GM23338 (cell line): ENCODE data around the gene PRPS2. TPM values are rescaled to one million over a fixed set of nuclear protein-coding genes. Genes with fewer than 3 reads are reported as not detected.

ENCODE experiments used
- ATAC-seq: fragments of 200-7000 bp; cut with Tn5 transposase; 3 replicates; pipeline ENCODE4 v1.9.1; 2020
- DNase-seq: peaks from one replicate; pipeline ENCODE4 v3.0.0-alpha.2; 2015; ENCODE audit warnings: low spot score
- H2AFZ ChIP-seq: fragments of 200-600 bp; sonication (generic); 2 replicates; pipeline ENCODE4 v1.8.0; 2016; ENCODE audit warnings: antibody characterized with exemption, mild to moderate bottlenecking, moderate library complexity
- H3F3A ChIP-seq: fragments of 200-600 bp; sonication (generic); replicated peaks from 2 replicates; pipeline ENCODE4 v1.8.0; 2017; ENCODE audit warnings: antibody characterized with exemption, mixed run types, low read depth
- H3K27ac ChIP-seq: fragments of 200-600 bp; sonication (generic); 2 replicates; pipeline ENCODE4 v1.6.1; 2016; ENCODE audit warnings: low read depth
- H3K27me3 ChIP-seq: fragments of 200-600 bp; sonication (generic); 2 replicates; pipeline ENCODE4 v1.8.0; 2016; ENCODE audit warnings: mild to moderate bottlenecking, mixed run types, moderate library complexity; ENCODE audit not compliant: insufficient read depth
- H3K36me3 ChIP-seq: fragments of 200-600 bp; sonication (generic); 2 replicates; pipeline ENCODE4 v1.8.0; 2016; ENCODE audit warnings: mild to moderate bottlenecking; ENCODE audit not compliant: insufficient read depth
- H3K4me1 ChIP-seq: fragments of 200-600 bp; sonication (generic); 2 replicates; pipeline ENCODE4 v1.8.0; 2016; ENCODE audit warnings: mild to moderate bottlenecking, moderate library complexity; ENCODE audit not compliant: insufficient read depth
- H3K4me2 ChIP-seq: fragments of 200-600 bp; sonication (generic); 2 replicates; pipeline ENCODE4 v1.7.1; 2017; ENCODE audit warnings: mixed run types
- H3K4me3 ChIP-seq: fragments of 200-600 bp; sonication (generic); 2 replicates; pipeline ENCODE4 v1.6.1; 2016; ENCODE audit warnings: mixed run types
- H3K79me2 ChIP-seq: fragments of 200-600 bp; sonication (generic); replicated peaks from 2 replicates; pipeline ENCODE4 v1.8.0; 2017; ENCODE audit warnings: mild to moderate bottlenecking; ENCODE audit not compliant: insufficient read depth
- H3K9me2 ChIP-seq: fragments of 200-600 bp; sonication (generic); 2 replicates; pipeline ENCODE4 v1.8.0; 2017; ENCODE audit not compliant: insufficient read depth
- H4K20me1 ChIP-seq: fragments of 200-600 bp; sonication (generic); replicated peaks from 2 replicates; pipeline ENCODE4 v1.8.0; 2017; ENCODE audit warnings: mild to moderate bottlenecking; ENCODE audit not compliant: insufficient read depth
- H3K27ac Mint-ChIP-seq: 2 replicates; pipeline ENCODE4 v1.8.0; 2020; ENCODE audit warnings: inconsistent platforms, mild to moderate bottlenecking, moderate library complexity, mixed read lengths
- H3K27me3 Mint-ChIP-seq: 3 replicates; pipeline ENCODE4 v1.8.0; 2022; ENCODE audit warnings: low read depth, mild to moderate bottlenecking, moderate library complexity, mixed read lengths, inconsistent platforms; ENCODE audit not compliant: insufficient read depth, poor library complexity
- H3K36me3 Mint-ChIP-seq: 3 replicates; pipeline ENCODE4 v1.8.0; 2021; ENCODE audit warnings: low read depth, mild to moderate bottlenecking, inconsistent platforms, moderate library complexity, mixed read lengths
- H3K4me1 Mint-ChIP-seq: 3 replicates; pipeline ENCODE4 v1.8.0; 2020; ENCODE audit warnings: mild to moderate bottlenecking, inconsistent platforms, mixed read lengths
- H3K4me3 Mint-ChIP-seq: 3 replicates; pipeline ENCODE4 v1.8.0; 2021; ENCODE audit warnings: moderate library complexity, mild to moderate bottlenecking, inconsistent platforms, mixed read lengths
- H3K9me3 Mint-ChIP-seq: 3 replicates; pipeline ENCODE4 v1.8.0; 2020; ENCODE audit warnings: moderate library complexity, mild to moderate bottlenecking, inconsistent platforms, mixed read lengths
- CREB1 ChIP-seq: fragments of 250-450 bp; sonication (Bioruptor Pico); IDR thresholded peaks from 2 replicates; pipeline ENCODE4 v1.5.0; 2020; ENCODE audit warnings: low read depth, mild to moderate bottlenecking, moderate library complexity
- CTCF ChIP-seq, 2 experiments: fragments of 200-600 bp in 1 of 2; sonication (generic) in 1 of 2; conservative IDR thresholded peaks; 2 replicates each; pipeline versions ENCODE4 v1.5.1 to v1.6.1; 2016 to 2017; ENCODE audit warnings: antibody characterized with exemption in 2 of 2, low read depth in 2 of 2, mild to moderate bottlenecking in 2 of 2, moderate library complexity in 1 of 2
- ETS1 ChIP-seq: IDR thresholded peaks from 2 replicates; pipeline ENCODE4 v1.6.1; 2016; ENCODE audit warnings: antibody characterized with exemption
- EZH2 ChIP-seq: fragments of 200-600 bp; sonication (generic); IDR thresholded peaks from one replicate; pipeline ENCODE4 v1.8.0; 2017; ENCODE audit warnings: antibody characterized with exemption, mild to moderate bottlenecking, low read depth; ENCODE audit not compliant: unreplicated experiment
- EZH2phosphoT487 ChIP-seq: fragments of 200-600 bp; sonication (generic); IDR thresholded peaks from one replicate; pipeline ENCODE4 v1.8.1; 2018; ENCODE audit warnings: antibody characterized with exemption; ENCODE audit not compliant: unreplicated experiment
- JUNB ChIP-seq: IDR thresholded peaks from one replicate; pipeline ENCODE4 v1.6.1; 2016; ENCODE audit warnings: antibody characterized with exemption; ENCODE audit not compliant: unreplicated experiment
- NANOG ChIP-seq: IDR thresholded peaks from 2 replicates; pipeline ENCODE4 v1.6.1; 2016; ENCODE audit warnings: antibody characterized with exemption, borderline replicate concordance
- POLR2AphosphoS5 ChIP-seq: IDR thresholded peaks from 2 replicates; pipeline ENCODE4 v1.6.1; 2016; ENCODE audit warnings: antibody characterized with exemption, low read depth
- REST ChIP-seq: IDR thresholded peaks from one replicate; pipeline ENCODE4 v1.6.1; 2018; ENCODE audit warnings: antibody characterized with exemption; ENCODE audit not compliant: unreplicated experiment
- STAT1 ChIP-seq: IDR thresholded peaks from one replicate; pipeline ENCODE4 v1.6.1; 2016; ENCODE audit warnings: antibody characterized with exemption; ENCODE audit not compliant: unreplicated experiment
- ZNF114 ChIP-seq: fragments of 250-450 bp; sonication (Bioruptor Pico); IDR thresholded peaks from 2 replicates; pipeline ENCODE4 v1.5.0; 2020; ENCODE audit warnings: mild to moderate bottlenecking, moderate library complexity
- ZNF331 ChIP-seq: fragments of 250-450 bp; sonication (Bioruptor Pico); IDR thresholded peaks from 2 replicates; pipeline ENCODE4 v1.5.0; 2020; ENCODE audit warnings: low read depth, mild to moderate bottlenecking, moderate library complexity
- ZNF462 ChIP-seq: fragments of 250-450 bp; sonication (Bioruptor Pico); IDR thresholded peaks from 2 replicates; pipeline ENCODE4 v1.5.0; 2020; ENCODE audit warnings: mild to moderate bottlenecking, moderate library complexity
- polyA plus RNA-seq: library from polyadenylated mRNA; unstranded; fragments of >200 nt; fragmentation: Nextera tagmentation; extraction: Ambion mirVana; gene quantifications from 2 replicates; pipeline ENCODE4 v1.2.1, GENCODE V29; 2016
- total RNA-seq: library from RNA; depleted of rRNA; stranded (reverse); fragments of >200 nt; shearing (Covaris generic); gene quantifications from 2 replicates; pipeline ENCODE4 v1.2.3, GENCODE V29; 2014

The PRPS2 gene
- total and polyA plus RNA-seq, 2 experiments from 2014 or later: 46.4 to 49.3 TPM

- Histone ChIP-seq H3K36me3 (no peaks in the 10 kb centered on the region), H3K4me3 (no peak overlapping the region), H3K27me3 (no peaks in the 10 kb centered on the region), H3F3A (no peaks in the 10 kb centered on the region), H3K79me2 (peaks cover 45% of the 10 kb centered on the region), H2AFZ (no peak overlapping the region), H4K20me1 (no peaks in the 10 kb centered on the region; the same call in 1 of the 2 replicates), H3K4me1 (no peaks in the 10 kb centered on the region), H3K27ac (no peak overlapping the region), H3K4me2 (no peak overlapping the region), H3K9me2 (no peaks in the 10 kb centered on the region)
- no peak overlapping the region for H3K27ac Mint-ChIP-seq
- H3K27me3 Mint-ChIP-seq: no peaks in the 10 kb centered on the region
- H3K4me3 Mint-ChIP-seq: no peak overlapping the region
- DNase-seq (no peak), ATAC-seq (no peak)
- peaks cover 61% of the 10 kb centered on the region for H3K36me3 Mint-ChIP-seq
- H3K9me3 Mint-ChIP-seq: no peaks in the 10 kb centered on the region
- no peaks in the 10 kb centered on the region; the same call in 2 of the 3 replicates for H3K4me1 Mint-ChIP-seq
- TF ChIP-seq ETS1: no peak
- no peak for TF ChIP-seq POLR2AphosphoS5
- no peak for TF ChIP-seq ZNF462 (CRISPR knock-in tag)
- no peak for TF ChIP-seq CREB1 (CRISPR knock-in tag)
- TF ChIP-seq EZH2: no peak
- TF ChIP-seq CTCF (conservative IDR thresholded peaks at IDR 0.05; ENCODE audit: low read depth in 2 of 2): no peak
- TF ChIP-seq STAT1: no peak
- TF ChIP-seq NANOG: no peak
- no peak for TF ChIP-seq ZNF331
- TF ChIP-seq REST: no peak
- TF ChIP-seq JUNB: no peak
- TF ChIP-seq ZNF114: no peak
- TF ChIP-seq EZH2phosphoT487: no peak
These were observed 7.4 kb downstream of the PRPS2 start for GRCh38 chrX:12798601-12799000.
